Measurements from ENCODE around the gene PIN4. TPM values are rescaled to one million over a fixed set of nuclear protein-coding genes. Genes with fewer than 3 reads are reported as not detected.

The PIN4 gene
- polyA plus RNA-seq, 1 donor from 2014 or later: 49.3 TPM

DNA sequence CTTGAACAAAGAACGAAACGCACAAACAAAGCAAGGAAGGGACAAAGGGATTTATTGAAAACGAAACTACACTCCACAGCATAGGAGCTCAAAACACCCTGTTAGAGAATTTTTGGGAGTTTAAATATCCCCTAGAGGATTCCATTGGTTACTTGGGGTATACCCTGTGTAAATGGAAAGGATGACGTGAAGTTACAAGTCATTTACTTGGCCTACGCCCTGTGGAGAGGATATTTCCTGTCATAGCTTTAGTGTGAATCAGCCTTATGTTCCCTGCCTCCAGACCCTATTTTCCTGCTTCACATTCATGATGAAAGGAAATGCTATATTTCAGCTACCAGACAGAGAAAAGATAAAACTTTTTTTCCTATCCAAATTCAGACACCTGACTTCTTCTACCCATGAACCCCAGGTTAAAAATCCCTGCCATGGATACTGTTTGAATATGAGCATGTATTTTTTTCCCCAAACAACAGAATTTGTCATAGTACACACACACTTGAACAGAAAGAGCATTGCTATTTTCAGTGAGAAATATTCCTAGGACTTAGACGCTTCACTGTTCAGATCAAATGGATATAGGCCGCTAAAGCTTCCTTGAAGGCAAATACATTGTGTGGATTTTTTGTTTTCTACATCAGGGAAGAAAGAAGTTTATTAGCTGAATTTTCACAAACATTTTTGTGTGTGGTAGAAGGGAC, 20.4 kb downstream of the PIN4 start:
- H3K9me3 ChIP-seq (ENCODE audit: low read length): no peaks in the 10 kb centered on the region

DNA sequence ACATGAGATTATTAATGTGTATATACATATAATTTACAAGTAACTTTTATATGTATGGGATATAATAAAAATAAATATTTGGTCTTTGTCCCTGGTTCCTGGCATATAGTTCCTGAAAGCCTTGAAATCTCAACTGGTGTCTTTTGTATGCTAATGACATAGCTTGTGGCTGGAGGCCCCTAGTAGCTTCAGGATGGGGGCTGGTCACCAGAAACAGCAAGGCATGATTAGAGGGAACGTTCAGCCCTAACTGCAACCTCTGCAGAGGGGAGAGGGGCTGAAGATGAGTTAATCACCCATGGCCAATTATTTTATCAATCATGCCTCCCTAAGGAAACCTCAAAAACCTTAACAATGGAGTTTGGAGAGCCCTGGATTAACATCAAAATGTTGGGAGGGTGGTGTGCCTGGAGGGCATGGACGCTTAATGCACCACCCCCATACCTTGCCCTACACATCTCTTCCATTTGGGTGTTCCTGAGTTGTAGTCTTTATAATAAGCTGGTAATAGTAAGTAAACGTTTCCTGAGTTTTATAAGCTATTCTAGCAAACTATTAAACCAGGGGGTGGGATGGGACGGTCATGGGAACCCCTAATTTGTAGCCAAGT, 21.3 kb downstream of the PIN4 start:
- no peak overlapping the region for H3K4me3 ChIP-seq (ENCODE audit: low read length)

More for the DNA sequence above, 20.4 kb downstream of the PIN4 start:
- Histone ChIP-seq H3F3A (ENCODE audit: insufficient read depth, low read length, poor library complexity, severe bottlenecking) (no peaks in the 10 kb centered on the region), H3K27ac (ENCODE audit: low read length) (no peak overlapping the region), H3K4me2 (ENCODE audit: low read length) (no peak overlapping the region), H4K20me1 (ENCODE audit: insufficient read depth) (no peaks in the 10 kb centered on the region), H3K4me3 (ENCODE audit: low read length) (no peak overlapping the region), H3K27me3 (ENCODE audit: insufficient read depth, low read depth, low read length) (no peaks in the 10 kb centered on the region), H3K9me2 (ENCODE audit: insufficient read depth, low read length) (no peaks in the 10 kb centered on the region), H2AFZ (ENCODE audit: low read depth, low read length) (no peak overlapping the region), H3K36me3 (ENCODE audit: insufficient read depth, low read length) (no peaks in the 10 kb centered on the region), H3K9ac (ENCODE audit: low read length) (no peak overlapping the region), H3K79me2 (replicated peaks; ENCODE audit: insufficient read depth, low read length) (no peaks in the 10 kb centered on the region)
- TF ChIP-seq REST (IDR thresholded peaks at IDR 0.05; ENCODE audit: borderline replicate concordance) (no peak), EP300 (conservative IDR thresholded peaks at IDR 0.05; ENCODE audit: poor library complexity, severe bottlenecking) (no peak), SMC3 (conservative IDR thresholded peaks at IDR 0.05; ENCODE audit: poor library complexity) (no peak), EZH2 (IDR thresholded peaks at IDR 0.05; ENCODE audit: borderline replicate concordance, insufficient read depth, low read length, poor library complexity, severe bottlenecking) (no peak), POLR2AphosphoS5 (IDR thresholded peaks at IDR 0.05) (no peak), TAF1 (IDR thresholded peaks at IDR 0.05; ENCODE audit: low read depth) (no peak), MXI1 (conservative IDR thresholded peaks at IDR 0.05; ENCODE audit: poor library complexity, severe bottlenecking) (no peak), RAD21 (conservative IDR thresholded peaks at IDR 0.05) (no peak)
- TF ChIP-seq, protein P1, sequence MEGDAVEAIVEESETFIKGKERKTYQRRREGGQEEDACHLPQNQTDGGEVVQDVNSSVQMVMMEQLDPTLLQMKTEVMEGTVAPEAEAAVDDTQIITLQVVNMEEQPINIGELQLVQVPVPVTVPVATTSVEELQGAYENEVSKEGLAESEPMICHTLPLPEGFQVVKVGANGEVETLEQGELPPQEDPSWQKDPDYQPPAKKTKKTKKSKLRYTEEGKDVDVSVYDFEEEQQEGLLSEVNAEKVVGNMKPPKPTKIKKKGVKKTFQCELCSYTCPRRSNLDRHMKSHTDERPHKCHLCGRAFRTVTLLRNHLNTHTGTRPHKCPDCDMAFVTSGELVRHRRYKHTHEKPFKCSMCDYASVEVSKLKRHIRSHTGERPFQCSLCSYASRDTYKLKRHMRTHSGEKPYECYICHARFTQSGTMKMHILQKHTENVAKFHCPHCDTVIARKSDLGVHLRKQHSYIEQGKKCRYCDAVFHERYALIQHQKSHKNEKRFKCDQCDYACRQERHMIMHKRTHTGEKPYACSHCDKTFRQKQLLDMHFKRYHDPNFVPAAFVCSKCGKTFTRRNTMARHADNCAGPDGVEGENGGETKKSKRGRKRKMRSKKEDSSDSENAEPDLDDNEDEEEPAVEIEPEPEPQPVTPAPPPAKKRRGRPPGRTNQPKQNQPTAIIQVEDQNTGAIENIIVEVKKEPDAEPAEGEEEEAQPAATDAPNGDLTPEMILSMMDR (IDR thresholded peaks at IDR 0.05; ENCODE audit: poor library complexity, severe bottlenecking): no peak

More for the DNA sequence above, 21.3 kb downstream of the PIN4 start:
- H2AFZ ChIP-seq (ENCODE audit: low read depth, low read length): no peak overlapping the region
- no peaks in the 10 kb centered on the region for H3K79me2 ChIP-seq (replicated peaks; ENCODE audit: insufficient read depth, low read length)
- H3K4me2 ChIP-seq (ENCODE audit: low read length): no peak overlapping the region
- H3K9ac ChIP-seq (ENCODE audit: low read length): no peak overlapping the region
- TF ChIP-seq RAD21 (conservative IDR thresholded peaks at IDR 0.05): no peak
- no peaks in the 10 kb centered on the region for H4K20me1 ChIP-seq (ENCODE audit: insufficient read depth)
- H3K27me3 ChIP-seq (ENCODE audit: insufficient read depth, low read depth, low read length): no peaks in the 10 kb centered on the region
- no peaks in the 10 kb centered on the region for H3K36me3 ChIP-seq (ENCODE audit: insufficient read depth, low read length)
- no peaks in the 10 kb centered on the region for H3F3A ChIP-seq (ENCODE audit: insufficient read depth, low read length, poor library complexity, severe bottlenecking)
- no peaks in the 10 kb centered on the region for H3K9me2 ChIP-seq (ENCODE audit: insufficient read depth, low read length)
- no peak overlapping the region for H3K27ac ChIP-seq (ENCODE audit: low read length)
- H3K9me3 ChIP-seq (ENCODE audit: low read length): no peaks in the 10 kb centered on the region
